Stimulated activated CD4-positive, alpha-beta T cell treated with anti-CD3 and anti-CD28 coated beads, Interleukin-15, amount 100 ng/mL, for 1 hour (primary cell): Measurements from ENCODE around the gene PLXNA4.

Experiments
- DNase-seq, 2 donors: peaks; one replicate each; pipeline ENCODE4 v3.0.0-alpha.2; 2020; ENCODE audit warnings: low read depth in 1 of 2, low spot score in 1 of 2

Gene PLXNA4

DNA sequence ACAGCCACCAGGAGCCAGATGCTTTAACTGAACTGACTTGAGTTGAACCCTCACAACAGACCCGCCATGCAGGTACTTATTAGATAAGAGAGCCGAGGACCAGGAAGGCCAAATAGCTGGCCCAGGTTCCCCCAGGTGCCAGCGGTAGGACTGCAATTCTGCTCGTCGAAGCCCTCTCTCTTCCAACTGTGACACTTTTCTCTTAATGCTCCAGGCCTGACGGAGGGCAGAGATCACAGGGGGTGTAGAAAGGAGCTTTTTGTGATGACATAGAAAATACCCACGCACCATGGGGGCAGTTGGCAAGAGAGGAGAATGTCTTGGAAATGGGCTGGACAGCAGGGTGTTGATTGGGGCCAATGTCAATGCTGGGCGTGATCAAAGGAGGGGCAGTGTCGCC, 208.5 kb downstream of the PLXNA4 start:
- DNase-seq: no peak

DNA sequence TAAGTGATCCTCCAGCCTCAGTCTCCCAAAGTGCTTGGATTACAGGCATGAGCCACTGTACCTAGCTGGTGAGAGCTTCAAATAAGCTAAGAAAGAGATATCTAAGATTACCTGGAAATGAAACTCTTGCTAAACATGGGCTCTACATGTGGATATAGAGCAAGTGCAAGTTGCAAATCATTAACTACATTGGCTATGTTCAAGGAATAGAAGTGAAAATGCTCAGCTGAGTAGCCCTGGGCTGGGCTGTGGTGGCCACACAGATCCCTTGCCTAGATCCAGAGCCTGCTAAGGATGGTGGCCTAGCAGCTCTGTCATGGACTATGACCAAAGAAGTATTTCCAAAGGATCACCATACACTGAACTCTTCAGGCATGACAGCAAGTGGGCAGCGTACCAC, 209.3 kb downstream of the PLXNA4 start:
- DNase-seq: no peak

DNA sequence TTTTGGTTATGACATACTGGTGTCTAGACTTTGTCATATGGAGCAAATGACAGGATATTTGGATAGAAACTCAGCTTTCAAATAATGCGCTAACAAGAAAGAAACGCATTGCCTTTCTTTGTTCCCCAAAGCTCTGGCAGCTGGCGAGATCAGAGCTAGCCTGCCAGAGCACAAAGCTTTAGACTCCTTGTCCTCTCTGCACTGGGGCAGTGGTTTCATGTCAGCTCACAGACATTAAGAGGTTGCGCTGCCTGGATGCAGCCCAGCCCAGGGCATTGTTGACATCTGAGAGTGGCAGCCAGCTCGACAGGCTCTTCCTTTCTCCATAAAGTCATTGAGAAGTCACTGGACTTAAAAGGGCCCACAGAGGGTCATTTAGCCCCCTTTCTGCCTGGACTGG, 212.0 kb downstream of the PLXNA4 start:
- DNase-seq: no peak

DNA sequence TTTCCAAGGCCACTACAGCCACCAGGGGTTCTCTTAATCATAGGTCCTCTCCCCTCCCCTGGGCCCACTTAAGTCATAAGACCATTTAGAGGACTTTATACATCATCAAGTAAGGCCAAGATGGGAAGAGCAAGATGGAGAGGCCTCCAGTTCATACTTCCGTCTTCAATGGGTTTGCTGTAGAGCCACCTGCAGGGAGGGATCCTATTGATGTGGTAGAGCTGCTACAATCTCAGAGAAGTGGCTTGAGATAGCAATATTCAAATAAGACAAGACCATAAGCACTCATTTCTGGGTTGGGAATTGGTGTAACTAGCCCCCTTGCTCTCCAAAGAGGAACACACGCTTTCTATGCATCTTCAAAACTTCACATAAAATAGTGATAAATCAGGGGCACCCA, 214.2 kb downstream of the PLXNA4 start:
- DNase-seq: no peak

DNA sequence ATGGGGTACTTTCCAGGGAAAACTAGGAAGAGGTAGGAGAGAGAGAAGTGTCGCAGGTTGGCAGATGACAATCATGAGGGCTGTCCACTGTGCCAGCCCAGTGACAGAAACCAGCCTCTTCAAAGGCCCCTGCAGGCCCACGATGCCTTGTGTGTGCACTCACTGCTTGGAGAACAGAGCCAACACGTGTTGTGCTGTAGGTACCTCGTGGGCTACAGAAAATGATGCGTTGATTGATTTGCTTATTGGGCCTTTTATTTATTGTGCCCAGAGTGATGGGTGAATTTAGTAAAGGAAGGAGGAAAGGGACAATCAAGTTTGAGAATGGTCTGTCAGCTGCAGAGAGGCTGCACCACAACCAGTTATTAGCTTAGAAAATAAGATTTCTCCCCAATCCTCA, 215.1 kb downstream of the PLXNA4 start:
- DNase-seq: no peak

DNA sequence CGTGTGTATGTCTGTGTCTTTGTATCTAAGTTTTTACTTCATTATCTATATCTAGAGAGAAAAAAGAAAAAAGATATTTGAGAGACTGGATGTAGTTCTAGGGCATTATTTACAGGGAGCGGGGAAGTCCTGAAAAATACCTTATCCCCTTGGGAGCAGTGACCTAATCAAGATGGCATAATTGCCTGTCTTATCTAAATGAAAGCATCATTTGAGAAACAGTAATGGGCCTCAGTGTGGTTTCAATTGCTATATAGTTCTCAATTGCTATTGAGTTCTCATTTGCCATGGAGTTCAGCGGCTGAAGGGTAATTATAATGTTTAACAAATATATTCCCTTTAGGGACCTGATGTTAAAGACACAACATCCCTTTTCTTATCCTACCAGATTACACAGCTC, 216.5 kb downstream of the PLXNA4 start:
- no peak for DNase-seq

DNA sequence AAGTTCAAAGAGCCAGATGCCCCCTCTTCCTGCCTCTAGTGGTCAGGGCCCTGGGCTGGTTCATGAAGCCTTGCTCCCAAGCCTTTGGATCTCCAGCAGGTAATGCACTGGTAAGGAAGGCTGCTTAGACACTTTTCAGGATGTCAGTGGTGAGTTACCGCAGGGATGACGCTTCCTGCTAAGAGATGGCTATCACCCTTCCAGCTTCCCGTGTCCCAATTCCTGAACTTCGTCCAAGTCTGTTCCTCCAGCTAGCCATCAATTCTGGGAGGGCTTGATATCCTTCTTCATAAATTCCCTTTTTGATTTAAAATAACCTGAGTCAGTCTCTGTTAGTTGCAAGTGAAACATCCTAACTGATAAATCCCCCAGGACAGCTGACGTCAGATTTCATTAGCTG, 221.2 kb downstream of the PLXNA4 start:
- no peak for DNase-seq

DNA sequence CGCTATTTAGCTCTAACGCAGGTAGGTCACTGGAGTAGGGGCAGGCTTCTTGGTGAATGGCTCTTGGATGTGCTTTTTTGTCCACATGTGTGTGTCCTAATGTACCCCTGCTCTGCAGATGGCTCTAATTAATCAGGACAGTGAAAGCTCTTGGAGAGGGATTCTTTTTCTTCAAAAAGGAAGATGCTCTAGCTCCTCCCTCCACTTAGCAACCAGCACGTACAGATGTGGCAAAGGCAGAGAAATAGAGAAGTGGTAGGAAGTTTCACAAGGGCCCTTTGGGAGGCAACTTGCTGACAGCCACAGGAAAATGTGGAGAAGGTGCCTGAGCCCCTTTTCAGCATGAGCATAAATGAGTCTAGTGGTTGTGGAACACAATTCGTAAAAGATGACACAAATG, 221.7 kb downstream of the PLXNA4 start:
- no peak for DNase-seq

DNA sequence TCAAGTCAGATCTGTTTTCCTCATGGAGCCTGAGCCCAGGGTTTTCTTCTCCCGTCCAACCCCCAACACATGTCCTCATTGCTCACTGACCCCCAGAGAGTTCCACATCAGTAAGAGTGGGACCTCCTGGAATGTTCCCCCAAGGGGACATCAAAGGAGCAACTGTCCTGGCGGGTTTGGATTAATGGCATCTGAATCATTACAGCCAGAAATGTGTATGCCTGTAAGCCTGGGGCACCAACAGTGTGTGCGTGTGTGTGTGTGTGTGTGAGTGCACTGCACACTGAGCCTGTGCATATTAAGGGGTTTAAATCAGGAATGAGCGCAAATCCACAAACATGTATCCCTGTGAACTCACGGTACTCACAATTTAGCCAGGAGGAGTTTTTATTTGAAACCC, 222.3 kb downstream of the PLXNA4 start:
- DNase-seq: no peak

DNA sequence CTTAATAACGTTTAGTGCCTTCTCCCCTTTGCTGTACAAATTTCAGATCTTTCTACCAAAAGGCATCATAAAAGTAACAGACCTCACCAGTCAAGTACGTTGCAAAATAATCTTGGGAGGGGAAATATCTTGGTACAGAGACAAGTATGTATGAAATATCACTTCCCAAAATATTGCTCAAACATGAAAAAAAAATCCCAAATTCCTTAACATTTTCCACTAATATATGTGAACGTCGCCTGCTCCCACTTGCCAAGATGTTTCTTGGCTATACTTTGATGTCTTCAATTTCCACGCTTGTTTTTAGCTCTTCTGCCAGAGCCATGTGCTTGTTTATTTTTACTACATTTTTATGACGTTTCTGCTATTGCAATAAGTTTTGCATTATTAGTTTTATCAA, 223.5 kb downstream of the PLXNA4 start:
- DNase-seq: no peak

DNA sequence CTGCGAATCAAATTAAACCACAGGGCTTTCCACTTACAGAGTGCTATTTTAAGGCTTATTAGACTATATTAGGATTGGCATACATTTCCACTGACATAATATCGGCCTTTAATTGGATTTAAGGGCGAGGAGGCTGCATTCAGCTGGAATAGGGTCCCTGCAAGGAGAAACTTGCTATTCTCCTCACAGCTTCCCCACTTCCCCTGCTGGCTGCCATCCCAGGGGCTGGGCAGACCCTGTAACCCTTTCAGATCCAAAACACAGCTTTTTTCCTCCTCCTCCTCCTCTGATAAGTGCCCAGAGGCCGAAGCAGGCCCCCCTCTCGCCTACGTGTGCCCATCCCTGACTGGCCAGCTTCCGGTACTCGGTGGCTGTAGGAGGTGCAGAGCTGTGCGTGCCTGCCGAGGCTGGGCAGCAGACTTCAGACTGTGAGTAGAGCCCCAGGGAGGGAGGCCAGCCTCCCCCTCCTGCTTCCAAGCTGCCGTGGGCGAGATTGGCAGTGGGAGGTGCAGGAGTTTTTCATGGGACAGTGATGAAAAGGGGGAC, 224.2 kb downstream of the PLXNA4 start:
- DNase-seq: no peak

DNA sequence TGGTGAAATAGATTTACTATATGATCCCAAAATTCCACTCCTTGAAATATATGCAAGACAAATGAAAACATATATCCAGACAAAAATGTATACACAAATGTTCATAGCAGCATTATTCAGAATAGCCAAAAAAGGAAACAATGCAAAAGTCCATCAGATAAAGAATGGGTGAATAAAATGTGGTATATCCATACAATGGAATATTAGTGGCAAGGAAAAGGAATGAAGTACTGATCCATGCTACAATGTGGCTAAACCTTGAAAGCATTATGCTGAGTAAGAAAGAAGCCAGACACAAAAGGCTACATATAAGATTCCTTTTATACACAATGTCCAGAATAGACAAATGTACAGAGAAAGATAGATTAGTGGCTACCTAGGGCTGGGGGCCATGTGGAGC, 225.5 kb downstream of the PLXNA4 start:
- DNase-seq: no peak

DNA sequence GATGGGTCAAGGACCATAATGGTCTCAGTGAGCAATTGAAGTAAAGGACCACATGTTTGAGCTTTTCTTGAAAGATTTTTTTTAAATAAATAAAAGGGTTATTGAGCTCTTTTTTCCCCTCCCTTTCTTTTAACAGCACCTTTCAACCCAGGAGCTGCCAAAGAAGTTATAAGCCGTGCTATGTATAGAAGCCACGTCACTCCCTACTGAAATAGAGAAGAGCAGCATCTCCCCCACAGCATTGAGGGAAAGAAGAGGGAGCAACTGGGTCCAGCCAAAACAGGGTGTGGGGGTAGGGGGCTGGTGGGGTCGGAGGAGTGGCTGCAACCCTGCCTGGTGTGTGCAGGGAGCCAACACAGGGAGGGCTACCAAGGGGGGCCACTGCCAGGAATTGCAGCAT, 227.2 kb downstream of the PLXNA4 start:
- no peak for DNase-seq

DNA sequence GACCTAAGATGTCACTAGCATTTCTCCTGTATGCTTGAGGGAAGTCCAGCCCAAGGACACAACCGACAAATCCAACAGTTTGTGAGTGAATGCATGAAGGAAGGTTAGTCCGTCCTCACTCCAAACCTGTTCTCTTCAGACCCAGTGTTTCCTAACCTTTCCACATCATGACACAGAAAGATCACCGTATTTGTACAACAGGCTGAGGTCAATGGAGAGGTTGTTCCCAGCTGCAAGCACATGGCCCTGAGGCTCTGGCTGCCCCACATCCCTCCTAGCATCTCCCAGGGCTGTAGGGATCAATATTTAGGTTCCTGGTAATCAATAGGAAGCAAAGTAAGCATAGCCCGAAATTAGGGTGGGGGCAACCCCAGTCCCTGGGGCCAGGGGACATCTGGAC, 227.9 kb downstream of the PLXNA4 start:
- no peak for DNase-seq

DNA sequence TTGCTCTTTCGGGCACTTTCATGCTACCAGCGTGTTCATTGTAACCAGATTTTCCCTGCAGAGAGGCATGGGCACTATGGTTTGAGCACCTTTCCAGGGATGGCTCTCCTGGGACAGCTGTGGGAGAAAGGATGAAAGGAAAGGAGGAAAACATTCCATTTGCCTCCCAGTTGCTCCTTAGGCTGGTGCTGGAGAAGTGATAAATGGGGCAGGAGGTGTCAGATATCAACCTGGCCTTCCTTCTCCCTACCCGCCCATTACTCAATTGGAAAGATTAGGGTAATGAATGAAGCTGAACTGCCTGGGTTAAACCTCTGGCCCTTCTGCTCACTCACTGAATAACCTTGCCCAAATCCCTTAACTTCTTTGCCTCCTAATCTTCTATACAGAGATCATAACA, 228.4 kb downstream of the PLXNA4 start:
- DNase-seq: no peak

DNA sequence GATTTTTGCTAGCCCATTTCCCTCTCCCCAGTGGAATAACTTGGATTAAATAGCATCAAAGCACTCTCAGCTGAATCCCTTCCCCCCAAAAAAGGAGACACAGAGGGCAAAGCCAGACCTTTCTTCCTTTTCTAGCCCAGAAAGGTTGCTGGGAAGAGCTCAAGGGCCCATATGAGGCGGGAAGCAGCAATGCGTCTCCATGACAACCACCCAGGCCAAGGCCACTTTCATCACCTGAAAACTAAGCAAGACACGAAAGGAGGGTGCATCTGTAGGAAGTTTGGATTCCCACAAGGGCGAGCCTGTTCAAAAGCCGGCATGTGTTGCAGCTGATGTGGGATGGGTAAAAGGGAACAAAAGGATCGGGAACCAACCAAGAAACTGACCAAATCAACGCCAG, 229.1 kb downstream of the PLXNA4 start:
- no peak for DNase-seq

DNA sequence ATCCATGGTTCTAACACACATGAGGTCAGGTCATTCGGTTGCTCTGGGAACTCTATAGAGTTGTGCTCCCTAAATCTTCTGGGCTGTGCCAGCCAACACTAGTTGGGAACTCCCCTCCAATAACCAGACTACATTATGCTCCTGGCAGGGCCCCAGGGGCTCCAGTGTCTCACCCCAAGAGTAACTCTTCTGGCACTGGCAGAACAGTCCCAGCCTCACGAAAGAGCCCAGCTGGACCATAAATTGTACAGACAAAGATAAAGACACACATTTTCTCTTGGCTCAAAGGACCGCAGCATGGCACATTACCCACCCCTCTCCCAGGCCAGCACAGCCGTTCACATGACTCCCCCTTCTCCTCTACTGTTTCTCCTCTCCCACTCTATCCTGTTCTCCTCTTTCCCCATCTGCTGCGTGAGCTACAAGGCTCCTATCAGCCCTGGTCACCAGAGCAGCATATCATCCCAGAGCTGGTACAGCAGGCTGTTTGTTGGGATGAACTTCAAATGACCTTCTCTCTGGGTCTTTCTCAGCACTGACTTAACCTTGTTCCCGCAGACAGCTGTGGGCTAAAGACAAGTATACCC, 230.6 kb downstream of the PLXNA4 start:
- no peak for DNase-seq

DNA sequence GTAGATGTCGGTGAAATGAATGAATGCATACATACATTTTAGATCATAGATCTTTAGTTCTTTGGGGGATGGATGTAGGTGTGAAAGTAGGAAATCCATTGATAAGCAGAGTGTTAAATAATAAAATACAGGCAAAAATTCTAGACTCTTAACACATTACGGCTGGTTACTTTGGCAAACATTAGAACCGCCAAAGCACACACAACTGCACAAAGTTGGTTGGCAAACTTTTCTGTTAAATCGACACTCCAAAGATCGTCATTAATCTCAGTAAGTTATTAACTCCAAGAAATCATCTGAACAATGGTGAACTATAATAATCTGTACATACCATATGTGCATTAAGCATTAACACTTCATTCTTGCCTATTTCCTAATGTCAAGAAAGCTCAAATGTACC, 231.2 kb downstream of the PLXNA4 start:
- DNase-seq: no peak

DNA sequence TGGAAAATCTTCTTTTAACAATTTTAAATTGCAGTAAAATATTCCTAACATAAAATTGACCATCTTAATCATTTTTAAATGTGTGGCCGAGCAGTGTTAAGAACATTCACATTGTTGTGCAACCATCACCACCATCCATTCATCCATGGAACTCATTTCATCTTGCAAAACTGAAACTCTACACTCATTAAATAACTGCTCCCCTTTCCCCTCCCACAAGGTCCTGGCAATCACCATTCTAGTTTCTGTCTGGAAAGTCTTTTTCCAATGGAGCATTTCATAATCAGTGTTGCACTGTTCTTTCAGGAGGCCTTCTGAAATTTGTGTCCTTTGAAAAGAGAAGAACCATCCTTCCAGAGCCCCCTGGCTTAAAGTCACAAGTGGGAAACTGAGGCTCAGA, 233.1 kb downstream of the PLXNA4 start:
- DNase-seq: no peak

DNA sequence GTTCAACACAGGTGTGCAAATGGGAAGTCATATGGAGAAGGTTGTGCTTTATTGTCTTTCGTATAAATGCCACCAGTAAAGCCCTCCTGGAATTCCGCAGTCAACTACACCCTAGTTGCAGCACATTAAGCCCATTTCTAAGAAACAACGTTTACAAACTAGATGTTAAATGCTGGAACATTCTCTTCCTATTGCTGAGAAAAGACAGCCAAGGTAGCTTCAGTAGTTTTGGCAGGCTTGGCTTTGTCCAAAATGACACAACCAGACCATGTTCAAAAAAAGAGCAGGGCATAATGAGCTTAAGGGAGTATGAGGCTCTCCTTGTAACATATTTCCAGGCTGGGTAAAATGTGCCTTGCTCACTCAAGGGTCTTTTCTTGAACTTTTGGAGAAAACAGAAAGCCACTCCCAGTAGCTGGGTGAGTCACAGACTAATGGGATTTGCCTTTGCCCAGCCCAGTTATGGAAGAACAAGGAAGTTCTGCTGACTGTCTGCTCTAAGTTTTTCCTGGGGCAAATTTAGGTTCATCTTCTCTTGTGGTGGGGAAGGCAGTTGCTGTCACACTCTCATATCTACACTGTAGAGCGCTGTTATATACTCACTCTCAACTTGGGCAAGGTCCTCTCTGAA, 238.7 kb downstream of the PLXNA4 start:
- DNase-seq: no peak

DNA sequence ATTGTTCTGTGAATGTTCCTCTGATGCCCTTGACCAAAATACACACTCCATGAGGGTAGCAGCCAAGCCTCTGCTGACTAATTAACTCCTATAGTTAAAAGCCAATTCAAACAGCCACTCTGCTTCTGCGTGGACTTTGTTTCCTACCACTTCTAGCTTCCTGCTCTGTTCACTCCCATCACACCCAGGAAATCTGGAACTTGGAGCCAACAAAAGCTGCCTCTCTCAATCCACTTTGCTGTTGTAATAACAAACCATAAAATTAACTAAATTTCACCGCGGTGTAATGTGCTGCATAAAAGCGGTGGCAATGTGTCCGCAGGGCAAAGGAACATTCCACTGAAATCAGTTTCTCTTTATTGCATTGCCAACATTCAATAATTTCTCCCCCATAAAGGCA, 239.5 kb downstream of the PLXNA4 start:
- DNase-seq: no peak

DNA sequence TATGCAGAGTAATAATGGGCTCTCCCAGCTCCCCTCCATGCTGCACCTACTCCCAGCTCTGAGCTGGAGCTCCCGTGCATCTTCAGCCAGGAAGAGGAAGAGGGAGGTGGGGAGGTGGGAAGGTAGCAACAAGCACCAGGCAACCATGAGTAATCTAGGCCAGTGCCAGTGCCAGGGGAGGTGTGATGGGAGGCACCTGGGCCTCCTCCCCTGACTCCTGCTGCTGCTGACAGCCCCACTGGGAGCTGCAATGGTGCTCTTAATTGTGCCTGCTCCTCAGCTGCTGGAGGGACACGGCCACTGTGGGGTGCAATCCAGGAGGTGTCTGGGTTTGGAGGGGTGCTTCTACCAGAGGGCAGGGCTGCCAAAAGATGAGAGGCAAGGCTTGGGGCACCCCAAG, 243.0 kb downstream of the PLXNA4 start:
- no peak for DNase-seq

DNA sequence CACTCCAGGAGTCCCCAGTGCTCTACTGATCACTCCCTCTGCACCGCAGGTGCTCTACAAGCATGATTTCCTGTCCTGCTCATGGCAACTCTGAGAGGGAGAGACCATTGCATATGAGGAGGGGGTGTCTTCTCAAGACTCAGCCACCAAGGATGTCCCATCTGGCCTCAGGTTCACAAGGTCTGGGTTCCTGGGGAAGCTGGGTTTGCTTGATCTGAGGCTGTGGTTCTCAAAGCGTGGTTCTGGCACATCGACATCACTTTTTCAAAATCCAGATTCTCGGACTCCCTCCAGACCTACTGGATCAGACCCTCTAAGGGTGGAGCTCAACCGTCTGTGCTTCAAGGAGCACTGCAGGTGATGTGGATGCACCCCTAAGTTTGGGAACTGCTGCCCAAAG, 247.5 kb downstream of the PLXNA4 start:
- DNase-seq: no peak
